GM19099 (cell line): ENCODE results near the gene ZNF273.

Experiments used
- POLR2A ChIP-seq: IDR thresholded peaks from 3 replicates; pipeline ENCODE4 v1.6.1; 2011; ENCODE audit warnings: low read depth; ENCODE audit not compliant: insufficient read length; ENCODE audit errors: extremely low read depth

Gene ZNF273

GRCh38 chr7:64902806-64903721, at the start of gene ZNF273:
ZNF273 (plus strand) TSS chr7:64903273; CDS start chr7:64903318, 45 bp downstream.
- TF ChIP-seq POLR2A: peak; percentile 75

- no peak for TF ChIP-seq POLR2A
Measured at GRCh38 chr7:64853679-64854078, 49.4 kb upstream of the ZNF273 start.

- no peak for TF ChIP-seq POLR2A
Measured at GRCh38 chr7:64854969-64855368, 48.1 kb upstream of the ZNF273 start.

DNA sequence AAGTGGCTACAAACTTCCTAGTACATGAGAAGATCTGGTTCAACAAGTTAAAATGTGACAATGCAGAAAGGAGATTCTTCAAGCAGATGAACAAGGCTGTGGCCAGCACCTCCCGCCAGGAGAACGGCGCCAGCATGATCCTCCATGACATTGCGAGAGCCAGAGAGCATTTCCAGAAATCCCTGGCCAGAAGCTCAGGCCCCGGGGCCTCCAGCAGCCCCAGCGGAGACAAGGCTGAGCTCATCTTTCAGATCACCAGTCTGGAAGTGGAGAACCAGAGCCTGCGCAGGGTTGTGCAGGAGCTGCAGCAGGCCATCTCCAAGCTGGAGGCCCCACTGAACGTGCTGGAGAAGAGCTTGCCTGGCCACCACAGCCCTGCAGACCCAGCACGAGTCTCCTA, 40.1 kb upstream of the ZNF273 start:
- TF ChIP-seq POLR2A: no peak

- TF ChIP-seq POLR2A: no peak
Measured at GRCh38 chr7:64863969-64864368, 39.1 kb upstream of the ZNF273 start.

GRCh38 chr7:64867863-64868440, 35.1 kb upstream of the ZNF273 start:
- TF ChIP-seq POLR2A: no peak

DNA sequence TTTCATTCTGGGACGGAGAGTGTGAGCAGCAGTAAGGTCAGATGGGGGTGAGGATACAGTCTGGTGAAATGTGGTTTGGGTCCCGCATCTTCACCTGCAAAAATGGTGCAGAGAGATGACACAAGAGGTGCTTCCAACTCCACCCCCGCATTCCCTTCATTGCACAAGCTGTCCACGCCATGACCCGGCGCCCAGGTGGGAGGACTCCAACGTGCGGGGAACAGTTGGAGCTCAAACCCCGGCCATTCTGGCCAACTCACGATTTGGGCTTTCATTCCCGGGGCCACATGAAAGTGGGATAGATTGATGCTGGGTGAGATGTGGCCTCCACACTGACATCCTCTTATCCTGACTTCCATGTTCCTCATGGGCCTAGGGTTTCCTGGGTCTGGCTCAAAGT, 34.6 kb upstream of the ZNF273 start:
- no peak for TF ChIP-seq POLR2A

- no peak for TF ChIP-seq POLR2A
Measured at GRCh38 chr7:64869121-64869725, 33.9 kb upstream of the ZNF273 start.

- no peak for TF ChIP-seq POLR2A
Measured at GRCh38 chr7:64869912-64870562, 33.0 kb upstream of the ZNF273 start.

- no peak for TF ChIP-seq POLR2A
Measured at GRCh38 chr7:64870656-64871055, 32.4 kb upstream of the ZNF273 start.

DNA sequence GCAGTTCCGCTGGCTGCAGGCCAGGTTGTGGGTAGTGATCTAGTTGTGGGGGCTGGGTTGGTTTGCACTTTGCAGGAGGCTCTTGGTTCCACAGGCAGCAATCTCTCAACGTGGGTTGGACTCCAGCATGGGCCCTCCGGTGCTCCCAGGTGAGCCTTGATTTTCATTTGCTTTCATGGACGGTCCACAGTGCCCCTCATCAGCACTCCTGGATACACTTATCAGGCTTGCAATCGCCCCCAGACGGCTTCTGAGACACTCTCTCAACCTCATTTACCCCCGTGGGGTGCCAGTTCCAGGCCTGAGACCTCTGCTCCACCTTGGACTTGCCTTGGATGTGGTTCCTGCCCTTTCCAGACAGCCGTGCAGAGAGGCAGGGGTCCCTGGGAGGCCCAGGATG, 31.3 kb upstream of the ZNF273 start:
- no peak for TF ChIP-seq POLR2A

GRCh38 chr7:64872351-64873154, 30.5 kb upstream of the ZNF273 start:
- no peak for TF ChIP-seq POLR2A

GRCh38 chr7:64873155-64873500, 29.9 kb upstream of the ZNF273 start:
- no peak for TF ChIP-seq POLR2A

DNA sequence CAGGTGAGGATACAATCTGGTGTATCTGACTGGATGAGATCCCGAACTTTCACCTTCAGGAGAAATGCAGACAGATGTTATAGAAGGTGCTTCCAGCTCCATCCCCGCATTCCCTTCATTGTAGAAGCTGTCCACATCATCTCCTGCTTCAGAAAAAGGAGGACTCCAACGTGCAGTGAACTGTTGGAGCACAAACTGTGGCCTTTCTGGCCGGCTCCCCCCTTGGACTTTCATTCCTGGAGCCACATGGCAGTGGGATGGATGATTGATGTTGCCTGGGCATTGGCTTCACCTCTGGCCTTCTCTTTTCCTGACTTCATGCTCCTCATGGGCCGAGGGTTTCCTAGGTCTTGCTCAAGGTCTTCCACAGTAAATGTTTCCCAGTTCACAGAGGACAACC, 29.6 kb upstream of the ZNF273 start:
- no peak for TF ChIP-seq POLR2A

DNA sequence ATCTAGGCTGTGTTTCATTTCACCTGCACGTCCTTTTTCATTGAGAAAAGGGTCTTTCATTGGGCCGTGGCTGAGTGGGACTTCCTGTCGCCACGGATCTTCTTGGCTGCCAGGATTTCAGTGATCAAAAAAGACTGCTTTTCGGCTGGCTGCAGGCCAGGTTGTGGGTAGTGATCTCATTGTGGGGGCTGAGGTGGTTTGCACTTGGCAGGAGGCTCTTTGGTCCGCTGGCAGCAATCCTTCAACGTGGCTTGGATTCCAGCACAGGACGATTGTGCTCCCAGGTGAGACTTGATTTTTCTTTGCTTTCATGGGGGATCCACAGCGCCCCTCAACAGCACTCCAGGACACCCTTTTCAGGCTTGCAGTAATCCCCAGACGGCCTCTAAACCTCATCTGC, 29.0 kb upstream of the ZNF273 start:
- no peak for TF ChIP-seq POLR2A

DNA sequence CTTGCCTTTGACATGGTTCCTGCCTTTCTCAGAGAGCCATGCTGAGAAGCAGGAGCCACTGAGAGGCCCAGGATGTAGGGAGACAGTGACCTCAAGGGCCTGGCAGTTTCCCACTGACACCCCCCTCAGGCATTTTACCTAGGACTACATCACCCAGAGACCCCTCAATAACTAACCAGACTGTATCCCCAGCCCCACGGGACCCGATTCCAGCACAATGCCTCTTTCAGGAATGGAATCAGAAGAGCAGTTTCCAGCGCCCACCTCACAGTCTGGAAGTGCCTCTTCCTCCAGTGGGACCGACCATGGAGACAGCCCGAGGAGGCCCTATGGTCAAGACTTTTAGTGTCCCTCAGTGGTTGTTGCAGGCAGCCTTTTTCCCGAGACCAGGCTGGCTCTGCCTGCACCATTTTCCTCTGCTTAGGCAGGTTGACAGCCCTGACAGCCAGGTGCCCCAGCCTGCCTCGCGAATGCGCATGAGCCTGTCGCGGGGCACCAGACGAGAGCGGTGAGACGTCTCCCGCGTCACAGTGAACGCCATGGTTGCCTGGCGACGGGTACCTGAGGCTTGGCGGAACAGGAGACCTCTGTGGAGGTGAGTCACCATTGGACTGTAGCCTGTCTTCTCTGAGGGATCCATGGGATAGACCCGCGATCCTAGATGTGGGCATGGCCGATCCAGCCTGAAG, 28.4 kb upstream of the ZNF273 start:
- TF ChIP-seq POLR2A: no peak
